ENCODE measurements around the gene IPP.

GRCh38 chr1:45687014-45687753 lies 63.3 kb downstream of the IPP start:
- no peak for TF ChIP-seq CTCF (optimal IDR thresholded peaks at IDR 0.05 in 1 of 3, IDR thresholded peaks at IDR 0.05 in 1 of 3, conservative IDR thresholded peaks at IDR 0.05 in 1 of 3; ENCODE audit: extremely low read depth in 1 of 3, insufficient read depth in 2 of 3, low read length in 3 of 3)
- TF ChIP-seq EZH2 (IDR thresholded peaks at IDR 0.05; ENCODE audit: low read length), result no peak
